Fibroblast of peridontal ligament (primary cell): ENCODE data around the gene SLC12A9.
"Not testable (repeated sequence)": the region's sequence is repeated elsewhere in the genome, so short reads cannot be mapped to it uniquely, and the experiment has no call there.

Source experiments
- DNase-seq: peaks from one replicate; pipeline ENCODE4 v3.0.0-alpha.2; 2010; ENCODE audit errors: extremely low read depth

SLC12A9 gene

GRCh38 chr7:100895956-100896731 lies 43.6 kb downstream of the SLC12A9 start:
- no peak for DNase-seq

GRCh38 chr7:100896732-100897608 lies 44.5 kb downstream of the SLC12A9 start:
- no peak for DNase-seq

- no peak for DNase-seq
Observed at GRCh38 chr7:100897772-100898454, 45.4 kb downstream of the SLC12A9 start.

- DNase-seq = no peak
Observed at GRCh38 chr7:100899432-100899831, 46.9 kb downstream of the SLC12A9 start.

GRCh38 chr7:100900978-100901377 lies 48.5 kb downstream of the SLC12A9 start:
- DNase-seq = no peak

GRCh38 chr7:100901921-100902332 lies 49.4 kb downstream of the SLC12A9 start:
- DNase-seq = no peak

GRCh38 chr7:100902638-100903037 lies 50.1 kb downstream of the SLC12A9 start:
- no peak for DNase-seq

- no peak for DNase-seq
Observed at GRCh38 chr7:100908512-100908911, 56.0 kb downstream of the SLC12A9 start.

GRCh38 chr7:100910443-100910842 lies 57.9 kb downstream of the SLC12A9 start:
- DNase-seq = not testable (repeated sequence)

GRCh38 chr7:100911484-100911883 lies 59.0 kb downstream of the SLC12A9 start:
- no peak for DNase-seq

- no peak for DNase-seq
Observed at GRCh38 chr7:100914208-100914878, 61.8 kb downstream of the SLC12A9 start.

- no peak for DNase-seq
Observed at GRCh38 chr7:100914879-100915447, 62.5 kb downstream of the SLC12A9 start.
